Spinal cord (tissue), 10 donors: ENCODE data around the gene TCP11. TPM values are rescaled to one million over a fixed set of nuclear protein-coding genes. Genes with fewer than 3 reads are reported as not detected.

ENCODE experiments used
- DNase-seq, 6 donors: peaks; one replicate each; pipeline versions ENCODE4 v3.0.0 to v3.0.0-alpha.2; 2013 to 2015; ENCODE audit warnings: low spot score in 6 of 6, low read depth in 4 of 6
- H3K27ac ChIP-seq: one replicate; pipeline ENCODE4 v1.5.1; 2013; ENCODE audit warnings: low read depth, low read length, control low read depth
- H3K27me3 ChIP-seq: one replicate; pipeline ENCODE4 v1.6.1; 2013; ENCODE audit warnings: low read length; ENCODE audit not compliant: control insufficient read depth, insufficient read depth
- H3K36me3 ChIP-seq: one replicate; pipeline ENCODE4 v1.6.1; 2013; ENCODE audit warnings: low read length; ENCODE audit not compliant: control insufficient read depth, insufficient read depth
- H3K4me1 ChIP-seq: one replicate; pipeline ENCODE4 v1.6.1; 2013; ENCODE audit warnings: low read length; ENCODE audit not compliant: control insufficient read depth, insufficient read depth
- H3K4me3 ChIP-seq: one replicate; pipeline ENCODE4 v1.5.1; 2013; ENCODE audit warnings: low read depth, low read length, control low read depth
- H3K9me3 ChIP-seq: one replicate; pipeline ENCODE4 v1.6.1; 2013; ENCODE audit warnings: low read length; ENCODE audit not compliant: control insufficient read depth, insufficient read depth
- WGBS: methylation state at CpG from one replicate; pipeline ENCODE4 v1.1.5; 2013; ENCODE audit warnings: missing lambda C conversion rate; ENCODE audit not compliant: insufficient coverage; 5-methylcytosine and 5-hydroxymethylcytosine counted together
- polyA plus RNA-seq, 2 donors: library from polyadenylated mRNA; unstranded; fragments of 120-200 nt; gene quantifications; one replicate each; pipeline ENCODE4 v1.2.1, GENCODE V29; 2013; ENCODE audit not compliant: insufficient read length in 2 of 2
- total RNA-seq, 2 donors: library from RNA; depleted of rRNA in 1 of 2; stranded (reverse); fragments of 120-200 nt in 1 of 2; fragments of >200 nt in 1 of 2; gene quantifications; one replicate each; pipeline versions ENCODE4 v1.2.3 to v1.2.4, GENCODE V29; 2013 to 2014
- donor health status: healthy.

The TCP11 gene
- total and polyA plus RNA-seq, 4 donors: 0.30 to 2.0 (median 0.45) TPM

- Histone ChIP-seq H3K36me3 (peaks cover 87% of the 10 kb centered on the region), H3K27ac (no peak overlapping the region), H3K27me3 (no peaks in the 10 kb centered on the region), H3K4me1 (peaks cover 32% of the 10 kb centered on the region), H3K9me3 (no peaks in the 10 kb centered on the region), H3K4me3 (no peak overlapping the region)
- no peak for DNase-seq
- 95% methylated on average over 12 of the region's 13 CpGs for WGBS
These were observed 61.0 kb downstream of the TCP11 start for GRCh38 chr6:35080016-35080680.

GRCh38 chr6:35079311-35080000 lies 61.7 kb downstream of the TCP11 start:
- H3K27me3 ChIP-seq: no peaks in the 10 kb centered on the region
- H3K4me3 ChIP-seq: no peak overlapping the region
- peaks cover 84% of the 10 kb centered on the region for H3K36me3 ChIP-seq
- DNase-seq: no peak
- WGBS: 97% methylated on average over 19 of the region's 23 CpGs
- no peaks in the 10 kb centered on the region for H3K9me3 ChIP-seq
- H3K27ac ChIP-seq: no peak overlapping the region
- peaks cover 32% of the 10 kb centered on the region for H3K4me1 ChIP-seq

GRCh38 chr6:35078896-35079295 lies 62.2 kb downstream of the TCP11 start:
- Histone ChIP-seq H3K9me3 (no peaks in the 10 kb centered on the region), H3K4me1 (peaks cover 32% of the 10 kb centered on the region), H3K36me3 (peaks cover 84% of the 10 kb centered on the region), H3K27ac (no peak overlapping the region), H3K4me3 (no peak overlapping the region), H3K27me3 (no peaks in the 10 kb centered on the region)
- DNase-seq: no peak
- 94% methylated on average over 8 of the region's 11 CpGs for whole genome bisulfite sequencing

GRCh38 chr6:35078226-35078850 lies 62.8 kb downstream of the TCP11 start:
- peaks cover 27% of the 10 kb centered on the region for H3K4me1 ChIP-seq
- no peaks in the 10 kb centered on the region for H3K27me3 ChIP-seq
- no peak overlapping the region for H3K27ac ChIP-seq
- peaks cover 82% of the 10 kb centered on the region for H3K36me3 ChIP-seq
- no peak overlapping the region for H3K4me3 ChIP-seq
- H3K9me3 ChIP-seq: no peaks in the 10 kb centered on the region
- no peak for DNase-seq
- 92% methylated on average over 10 of the region's 20 CpGs for WGBS

- Histone ChIP-seq H3K27ac (no peak overlapping the region), H3K9me3 (no peaks in the 10 kb centered on the region), H3K4me3 (no peak overlapping the region), H3K4me1 (peaks cover 25% of the 10 kb centered on the region), H3K36me3 (peaks cover 82% of the 10 kb centered on the region), H3K27me3 (no peaks in the 10 kb centered on the region)
- DNase-seq: no peak
- 87% methylated on average over 11 of the region's 11 CpGs for WGBS
These were observed 63.4 kb downstream of the TCP11 start for GRCh38 chr6:35077713-35078105.

GRCh38 chr6:35076997-35077712 lies 64.0 kb downstream of the TCP11 start:
- Histone ChIP-seq H3K4me1 (peaks cover 20% of the 10 kb centered on the region), H3K4me3 (no peak overlapping the region), H3K9me3 (no peaks in the 10 kb centered on the region), H3K36me3 (peaks cover 82% of the 10 kb centered on the region), H3K27ac (no peak overlapping the region), H3K27me3 (no peaks in the 10 kb centered on the region)
- WGBS: 68% methylated on average over 8 of the region's 17 CpGs
- peak in 1 of 6 donors; percentile 54 for DNase-seq

GRCh38 chr6:35073766-35074471 lies 67.2 kb downstream of the TCP11 start:
- H3K4me1 ChIP-seq: peaks cover 3% of the 10 kb centered on the region
- H3K4me3 ChIP-seq: no peak overlapping the region
- no peak for DNase-seq
- WGBS: 94% methylated on average over 17 of the region's 20 CpGs
- no peaks in the 10 kb centered on the region for H3K9me3 ChIP-seq
- H3K27me3 ChIP-seq: no peaks in the 10 kb centered on the region
- H3K36me3 ChIP-seq: peaks cover 66% of the 10 kb centered on the region
- no peak overlapping the region for H3K27ac ChIP-seq

- WGBS: 99% methylated on average over 9 of the region's 10 CpGs
- DNase-seq: no peak
- Histone ChIP-seq H3K27me3 (no peaks in the 10 kb centered on the region), H3K27ac (no peak overlapping the region), H3K9me3 (no peaks in the 10 kb centered on the region), H3K4me3 (no peak overlapping the region), H3K36me3 (peaks cover 66% of the 10 kb centered on the region), H3K4me1 (peaks cover 9% of the 10 kb centered on the region)
These were observed 67.9 kb downstream of the TCP11 start for GRCh38 chr6:35073211-35073610.

GRCh38 chr6:35072698-35073055 lies 68.5 kb downstream of the TCP11 start:
- Histone ChIP-seq H3K27me3 (no peaks in the 10 kb centered on the region), H3K36me3 (peaks cover 63% of the 10 kb centered on the region), H3K4me1 (peaks cover 11% of the 10 kb centered on the region), H3K27ac (no peak overlapping the region), H3K4me3 (no peak overlapping the region), H3K9me3 (no peaks in the 10 kb centered on the region)
- no peak for DNase-seq
- WGBS: 94% methylated on average over 7 of the region's 9 CpGs
